Dermis blood vessel endothelial cell (primary cell): ENCODE results near the gene MAPKAPK2. TPM values are rescaled to one million over a fixed set of nuclear protein-coding genes. Genes with fewer than 3 reads are reported as not detected.

ENCODE experiments used
- DNase-seq: peaks from one replicate; pipeline ENCODE4 v3.0.0; 2010
- total RNA-seq: library from RNA; depleted of rRNA; stranded (reverse); fragments of >200 nt; gene quantifications from 2 replicates; pipeline ENCODE4 v1.2.3, GENCODE V29; 2014

Gene MAPKAPK2
- total RNA-seq, 1 donor from 2014 or later = 33.7 TPM

GRCh38 chr1:206705191-206705590 is 20.5 kb downstream of the MAPKAPK2 start:
- no peak for DNase-seq

- DNase-seq = no peak
These were observed 21.1 kb downstream of the MAPKAPK2 start for GRCh38 chr1:206705726-206706297.

- no peak for DNase-seq
These were observed 21.6 kb downstream of the MAPKAPK2 start for GRCh38 chr1:206706298-206706791.

GRCh38 chr1:206706806-206707366 is 22.2 kb downstream of the MAPKAPK2 start:
- no peak for DNase-seq

- DNase-seq = no peak
These were observed 23.4 kb downstream of the MAPKAPK2 start for GRCh38 chr1:206708058-206708457.

- no peak for DNase-seq
These were observed 24.2 kb downstream of the MAPKAPK2 start for GRCh38 chr1:206708882-206709281.

GRCh38 chr1:206709322-206709721 is 24.6 kb downstream of the MAPKAPK2 start:
- no peak for DNase-seq

- DNase-seq = no peak
These were observed 25.2 kb downstream of the MAPKAPK2 start for GRCh38 chr1:206709772-206710459.

GRCh38 chr1:206710460-206710823 is 25.7 kb downstream of the MAPKAPK2 start:
- DNase-seq = no peak

- DNase-seq = no peak
These were observed 28.4 kb downstream of the MAPKAPK2 start for GRCh38 chr1:206713070-206713469.

GRCh38 chr1:206713910-206714312 is 29.2 kb downstream of the MAPKAPK2 start:
- DNase-seq = no peak

GRCh38 chr1:206714331-206715058 is 29.8 kb downstream of the MAPKAPK2 start:
- no peak for DNase-seq

GRCh38 chr1:206715120-206715519 is 30.4 kb downstream of the MAPKAPK2 start:
- no peak for DNase-seq

GRCh38 chr1:206715552-206716158 is 30.9 kb downstream of the MAPKAPK2 start:
- DNase-seq = no peak

GRCh38 chr1:206716159-206716869 is 31.6 kb downstream of the MAPKAPK2 start:
- no peak for DNase-seq

GRCh38 chr1:206716870-206717673 is 32.4 kb downstream of the MAPKAPK2 start:
- DNase-seq = no peak

GRCh38 chr1:206717674-206717989 is 32.9 kb downstream of the MAPKAPK2 start:
- DNase-seq = no peak

- DNase-seq = no peak
These were observed 34.6 kb downstream of the MAPKAPK2 start for GRCh38 chr1:206719169-206719839.

GRCh38 chr1:206721454-206721853 is 36.7 kb downstream of the MAPKAPK2 start:
- no peak for DNase-seq

GRCh38 chr1:206722751-206723461 is 38.2 kb downstream of the MAPKAPK2 start:
- DNase-seq = no peak
